Measurements from ENCODE around the gene LIPA. TPM values are rescaled to one million over a fixed set of nuclear protein-coding genes. Genes with fewer than 3 reads are reported as not detected.

Gene LIPA
- total RNA-seq, 1 experiment from 2014 or later: 47.3 TPM

DNA sequence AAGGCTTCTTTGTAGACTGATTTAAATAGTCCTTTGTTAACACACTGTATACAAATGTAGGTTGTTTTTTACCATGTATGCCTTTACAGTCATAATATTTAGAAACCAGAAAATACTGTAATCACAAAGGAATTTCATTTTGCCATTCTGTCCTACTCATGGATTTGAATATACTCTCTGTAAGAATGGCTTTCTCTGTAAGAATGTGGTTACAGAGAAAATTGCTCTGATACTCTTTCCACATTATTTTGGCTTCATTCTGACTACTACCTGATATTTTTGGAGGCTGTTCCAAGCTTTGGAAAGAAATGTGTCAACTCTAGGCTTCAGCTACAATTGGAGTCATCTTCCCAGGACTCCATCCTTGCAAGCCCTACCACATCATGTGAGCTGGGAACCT lies 68.0 kb downstream of the LIPA start (continued):
- no peak for TF ChIP-seq ETV6 (CRISPR knock-in tag; IDR thresholded peaks at IDR 0.05)
- TF ChIP-seq ZNF138 (CRISPR knock-in tag; conservative IDR thresholded peaks at IDR 0.05): no peak
- no peak for TF ChIP-seq ELF4 (CRISPR knock-in tag; IDR thresholded peaks at IDR 0.05; ENCODE audit: low read depth)
- no peak for TF ChIP-seq FOXP1 (CRISPR knock-in tag; IDR thresholded peaks at IDR 0.05; ENCODE audit: borderline replicate concordance)
- TF ChIP-seq FOXK1 (CRISPR knock-in tag; IDR thresholded peaks at IDR 0.05): no peak
- TF ChIP-seq, protein P1, sequence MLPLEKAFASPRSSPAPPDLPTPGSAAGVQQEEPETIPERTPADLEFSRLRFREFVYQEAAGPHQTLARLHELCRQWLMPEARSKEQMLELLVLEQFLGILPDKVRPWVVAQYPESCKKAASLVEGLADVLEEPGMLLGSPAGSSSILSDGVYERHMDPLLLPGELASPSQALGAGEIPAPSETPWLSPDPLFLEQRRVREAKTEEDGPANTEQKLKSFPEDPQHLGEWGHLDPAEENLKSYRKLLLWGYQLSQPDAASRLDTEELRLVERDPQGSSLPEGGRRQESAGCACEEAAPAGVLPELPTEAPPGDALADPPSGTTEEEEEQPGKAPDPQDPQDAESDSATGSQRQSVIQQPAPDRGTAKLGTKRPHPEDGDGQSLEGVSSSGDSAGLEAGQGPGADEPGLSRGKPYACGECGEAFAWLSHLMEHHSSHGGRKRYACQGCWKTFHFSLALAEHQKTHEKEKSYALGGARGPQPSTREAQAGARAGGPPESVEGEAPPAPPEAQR (CRISPR knock-in tag; IDR thresholded peaks at IDR 0.05): no peak
- no peak for TF ChIP-seq NFATC4 (CRISPR knock-in tag; IDR thresholded peaks at IDR 0.05)
- TF ChIP-seq TCF7 (CRISPR knock-in tag; IDR thresholded peaks at IDR 0.05; ENCODE audit: low read depth): no peak

DNA sequence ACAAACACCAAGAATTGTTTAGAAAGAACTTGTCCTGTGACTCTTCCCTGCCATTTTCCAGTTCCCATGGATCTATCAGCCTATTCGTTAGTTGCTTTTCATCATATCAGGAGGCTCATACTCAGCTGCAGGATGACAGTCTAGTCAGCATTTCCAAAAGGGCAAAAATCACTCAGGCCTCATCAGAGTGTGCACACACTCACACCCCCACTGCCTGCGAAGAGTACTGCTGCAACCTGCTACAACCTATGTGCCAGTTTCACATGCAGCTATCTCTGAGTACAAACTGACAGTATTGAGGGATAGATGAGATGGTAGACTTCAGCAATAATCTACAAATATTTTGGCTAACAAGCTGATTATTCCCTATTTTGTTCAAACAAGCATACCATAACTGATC lies 68.7 kb downstream of the LIPA start:
- POLR2A ChIA-PET: no interaction called here
- H3K4me3 Mint-ChIP-seq: no peak overlapping the region
- CTCF ChIA-PET: interaction anchor here (1.8 kb wide), 1 partner anchor 153 kb away, joined by 4 read pairs; no protein-coding TSS in a partner anchor
- H3K27me3 Mint-ChIP-seq (ENCODE audit: low read depth): no peaks in the 10 kb centered on the region
- H3K4me1 Mint-ChIP-seq: peaks cover 5% of the 10 kb centered on the region
- H3K36me3 Mint-ChIP-seq: no peaks in the 10 kb centered on the region
- DNase-seq (ENCODE audit: low spot score) (no peak), ATAC-seq (peak; percentile 39; the same call in 1 of the 2 replicates)
- no peak overlapping the region for H3K27ac Mint-ChIP-seq
- peaks cover 4% of the 10 kb centered on the region for H3K9me3 Mint-ChIP-seq
- TF ChIP-seq, protein P2, sequence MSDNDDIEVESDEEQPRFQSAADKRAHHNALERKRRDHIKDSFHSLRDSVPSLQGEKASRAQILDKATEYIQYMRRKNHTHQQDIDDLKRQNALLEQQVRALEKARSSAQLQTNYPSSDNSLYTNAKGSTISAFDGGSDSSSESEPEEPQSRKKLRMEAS (CRISPR knock-in tag; IDR thresholded peaks at IDR 0.05): no peak
- TF ChIP-seq ZNF671 (CRISPR knock-in tag; IDR thresholded peaks at IDR 0.05): no peak
- no peak for TF ChIP-seq FOXJ3 (CRISPR knock-in tag; IDR thresholded peaks at IDR 0.05; ENCODE audit: borderline replicate concordance)
- TF ChIP-seq, protein P3, sequence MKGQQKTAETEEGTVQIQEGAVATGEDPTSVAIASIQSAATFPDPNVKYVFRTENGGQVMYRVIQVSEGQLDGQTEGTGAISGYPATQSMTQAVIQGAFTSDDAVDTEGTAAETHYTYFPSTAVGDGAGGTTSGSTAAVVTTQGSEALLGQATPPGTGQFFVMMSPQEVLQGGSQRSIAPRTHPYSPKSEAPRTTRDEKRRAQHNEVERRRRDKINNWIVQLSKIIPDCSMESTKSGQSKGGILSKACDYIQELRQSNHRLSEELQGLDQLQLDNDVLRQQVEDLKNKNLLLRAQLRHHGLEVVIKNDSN (CRISPR knock-in tag; IDR thresholded peaks at IDR 0.05): no peak
- TF ChIP-seq OVOL2 (CRISPR knock-in tag; IDR thresholded peaks at IDR 0.05; ENCODE audit: borderline replicate concordance): no peak
- no peak for TF ChIP-seq ETV6 (CRISPR knock-in tag; IDR thresholded peaks at IDR 0.05)
- TF ChIP-seq, protein P4, sequence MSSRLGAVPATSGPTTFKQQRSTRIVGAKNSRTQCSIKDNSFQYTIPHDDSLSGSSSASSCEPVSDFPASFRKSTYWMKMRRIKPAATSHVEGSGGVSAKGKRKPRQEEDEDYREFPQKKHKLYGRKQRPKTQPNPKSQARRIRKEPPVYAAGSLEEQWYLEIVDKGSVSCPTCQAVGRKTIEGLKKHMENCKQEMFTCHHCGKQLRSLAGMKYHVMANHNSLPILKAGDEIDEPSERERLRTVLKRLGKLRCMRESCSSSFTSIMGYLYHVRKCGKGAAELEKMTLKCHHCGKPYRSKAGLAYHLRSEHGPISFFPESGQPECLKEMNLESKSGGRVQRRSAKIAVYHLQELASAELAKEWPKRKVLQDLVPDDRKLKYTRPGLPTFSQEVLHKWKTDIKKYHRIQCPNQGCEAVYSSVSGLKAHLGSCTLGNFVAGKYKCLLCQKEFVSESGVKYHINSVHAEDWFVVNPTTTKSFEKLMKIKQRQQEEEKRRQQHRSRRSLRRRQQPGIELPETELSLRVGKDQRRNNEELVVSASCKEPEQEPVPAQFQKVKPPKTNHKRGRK (CRISPR knock-in tag; IDR thresholded peaks at IDR 0.05; ENCODE audit: borderline replicate concordance): no peak
- TF ChIP-seq MYBL2 (CRISPR knock-in tag; IDR thresholded peaks at IDR 0.05): no peak
- no peak for TF ChIP-seq ZNF416 (CRISPR knock-in tag; IDR thresholded peaks at IDR 0.05)
- no peak for TF ChIP-seq ZNF138 (CRISPR knock-in tag; conservative IDR thresholded peaks at IDR 0.05)
- no peak for TF ChIP-seq RORB (CRISPR knock-in tag; IDR thresholded peaks at IDR 0.05)
- no peak for TF ChIP-seq ZNF219 (CRISPR knock-in tag; IDR thresholded peaks at IDR 0.05; ENCODE audit: borderline replicate concordance)
- no peak for TF ChIP-seq SOX15 (CRISPR knock-in tag; IDR thresholded peaks at IDR 0.05)
- TF ChIP-seq ELF4 (CRISPR knock-in tag; IDR thresholded peaks at IDR 0.05; ENCODE audit: low read depth): no peak
- TF ChIP-seq, protein P5, sequence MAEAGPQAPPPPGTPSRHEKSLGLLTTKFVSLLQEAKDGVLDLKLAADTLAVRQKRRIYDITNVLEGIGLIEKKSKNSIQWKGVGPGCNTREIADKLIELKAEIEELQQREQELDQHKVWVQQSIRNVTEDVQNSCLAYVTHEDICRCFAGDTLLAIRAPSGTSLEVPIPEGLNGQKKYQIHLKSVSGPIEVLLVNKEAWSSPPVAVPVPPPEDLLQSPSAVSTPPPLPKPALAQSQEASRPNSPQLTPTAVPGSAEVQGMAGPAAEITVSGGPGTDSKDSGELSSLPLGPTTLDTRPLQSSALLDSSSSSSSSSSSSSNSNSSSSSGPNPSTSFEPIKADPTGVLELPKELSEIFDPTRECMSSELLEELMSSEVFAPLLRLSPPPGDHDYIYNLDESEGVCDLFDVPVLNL (CRISPR knock-in tag; IDR thresholded peaks at IDR 0.05; ENCODE audit: borderline replicate concordance, low read depth): no peak
- TF ChIP-seq, protein P6, sequence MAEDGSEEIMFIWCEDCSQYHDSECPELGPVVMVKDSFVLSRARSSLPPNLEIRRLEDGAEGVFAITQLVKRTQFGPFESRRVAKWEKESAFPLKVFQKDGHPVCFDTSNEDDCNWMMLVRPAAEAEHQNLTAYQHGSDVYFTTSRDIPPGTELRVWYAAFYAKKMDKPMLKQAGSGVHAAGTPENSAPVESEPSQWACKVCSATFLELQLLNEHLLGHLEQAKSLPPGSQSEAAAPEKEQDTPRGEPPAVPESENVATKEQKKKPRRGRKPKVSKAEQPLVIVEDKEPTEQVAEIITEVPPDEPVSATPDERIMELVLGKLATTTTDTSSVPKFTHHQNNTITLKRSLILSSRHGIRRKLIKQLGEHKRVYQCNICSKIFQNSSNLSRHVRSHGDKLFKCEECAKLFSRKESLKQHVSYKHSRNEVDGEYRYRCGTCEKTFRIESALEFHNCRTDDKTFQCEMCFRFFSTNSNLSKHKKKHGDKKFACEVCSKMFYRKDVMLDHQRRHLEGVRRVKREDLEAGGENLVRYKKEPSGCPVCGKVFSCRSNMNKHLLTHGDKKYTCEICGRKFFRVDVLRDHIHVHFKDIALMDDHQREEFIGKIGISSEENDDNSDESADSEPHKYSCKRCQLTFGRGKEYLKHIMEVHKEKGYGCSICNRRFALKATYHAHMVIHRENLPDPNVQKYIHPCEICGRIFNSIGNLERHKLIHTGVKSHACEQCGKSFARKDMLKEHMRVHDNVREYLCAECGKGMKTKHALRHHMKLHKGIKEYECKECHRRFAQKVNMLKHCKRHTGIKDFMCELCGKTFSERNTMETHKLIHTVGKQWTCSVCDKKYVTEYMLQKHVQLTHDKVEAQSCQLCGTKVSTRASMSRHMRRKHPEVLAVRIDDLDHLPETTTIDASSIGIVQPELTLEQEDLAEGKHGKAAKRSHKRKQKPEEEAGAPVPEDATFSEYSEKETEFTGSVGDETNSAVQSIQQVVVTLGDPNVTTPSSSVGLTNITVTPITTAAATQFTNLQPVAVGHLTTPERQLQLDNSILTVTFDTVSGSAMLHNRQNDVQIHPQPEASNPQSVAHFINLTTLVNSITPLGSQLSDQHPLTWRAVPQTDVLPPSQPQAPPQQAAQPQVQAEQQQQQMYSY (CRISPR knock-in tag; IDR thresholded peaks at IDR 0.05): no peak
- TF ChIP-seq, protein P7, sequence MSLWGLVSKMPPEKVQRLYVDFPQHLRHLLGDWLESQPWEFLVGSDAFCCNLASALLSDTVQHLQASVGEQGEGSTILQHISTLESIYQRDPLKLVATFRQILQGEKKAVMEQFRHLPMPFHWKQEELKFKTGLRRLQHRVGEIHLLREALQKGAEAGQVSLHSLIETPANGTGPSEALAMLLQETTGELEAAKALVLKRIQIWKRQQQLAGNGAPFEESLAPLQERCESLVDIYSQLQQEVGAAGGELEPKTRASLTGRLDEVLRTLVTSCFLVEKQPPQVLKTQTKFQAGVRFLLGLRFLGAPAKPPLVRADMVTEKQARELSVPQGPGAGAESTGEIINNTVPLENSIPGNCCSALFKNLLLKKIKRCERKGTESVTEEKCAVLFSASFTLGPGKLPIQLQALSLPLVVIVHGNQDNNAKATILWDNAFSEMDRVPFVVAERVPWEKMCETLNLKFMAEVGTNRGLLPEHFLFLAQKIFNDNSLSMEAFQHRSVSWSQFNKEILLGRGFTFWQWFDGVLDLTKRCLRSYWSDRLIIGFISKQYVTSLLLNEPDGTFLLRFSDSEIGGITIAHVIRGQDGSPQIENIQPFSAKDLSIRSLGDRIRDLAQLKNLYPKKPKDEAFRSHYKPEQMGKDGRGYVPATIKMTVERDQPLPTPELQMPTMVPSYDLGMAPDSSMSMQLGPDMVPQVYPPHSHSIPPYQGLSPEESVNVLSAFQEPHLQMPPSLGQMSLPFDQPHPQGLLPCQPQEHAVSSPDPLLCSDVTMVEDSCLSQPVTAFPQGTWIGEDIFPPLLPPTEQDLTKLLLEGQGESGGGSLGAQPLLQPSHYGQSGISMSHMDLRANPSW (CRISPR knock-in tag; conservative IDR thresholded peaks at IDR 0.05; ENCODE audit: low read depth): no peak
- no peak for TF ChIP-seq SMAD4 (CRISPR knock-in tag; IDR thresholded peaks at IDR 0.05)
